HG03045 (cell line): ENCODE results near the gene MRC1.

ENCODE experiments used
- ATAC-seq: cut with Tn5 transposase; IDR thresholded peaks from one replicate; pipeline ENCODE4 v1.9.1; 2021; ENCODE audit warnings: mild to moderate bottlenecking, moderate library complexity; ENCODE audit not compliant: unreplicated experiment

Gene MRC1

GRCh38 chr10:17795083-17795482 is 14.1 kb upstream of the MRC1 start:
- ATAC-seq, result no peak

- ATAC-seq, result no peak
These were observed 13.1 kb upstream of the MRC1 start for GRCh38 chr10:17795813-17796594.

- no peak for ATAC-seq
These were observed 7.6 kb upstream of the MRC1 start for GRCh38 chr10:17801507-17801906.

GRCh38 chr10:17802350-17802749 is 6.8 kb upstream of the MRC1 start:
- ATAC-seq, result no peak

GRCh38 chr10:17802976-17803375 is 6.2 kb upstream of the MRC1 start:
- no peak for ATAC-seq

- no peak for ATAC-seq
These were observed 3.8 kb upstream of the MRC1 start for GRCh38 chr10:17805330-17805729.

- ATAC-seq, result no peak
These were observed 3.1 kb upstream of the MRC1 start for GRCh38 chr10:17805921-17806577.

GRCh38 chr10:17811146-17811865 is 2.2 kb downstream of the MRC1 start:
- ATAC-seq, result no peak

- ATAC-seq, result no peak
These were observed 5.8 kb downstream of the MRC1 start for GRCh38 chr10:17814973-17815372.

- no peak for ATAC-seq
These were observed 7.1 kb downstream of the MRC1 start for GRCh38 chr10:17816199-17816598.

- ATAC-seq, result no peak
These were observed 8.2 kb downstream of the MRC1 start for GRCh38 chr10:17817316-17817715.

- no peak for ATAC-seq
These were observed 8.6 kb downstream of the MRC1 start for GRCh38 chr10:17817790-17818189.

GRCh38 chr10:17819836-17820235 is 10.7 kb downstream of the MRC1 start:
- ATAC-seq, result no peak

- no peak for ATAC-seq
These were observed 11.8 kb downstream of the MRC1 start for GRCh38 chr10:17820943-17821342.

GRCh38 chr10:17821893-17822292 is 12.7 kb downstream of the MRC1 start:
- ATAC-seq, result no peak

GRCh38 chr10:17831341-17831740 is 22.2 kb downstream of the MRC1 start:
- ATAC-seq, result no peak

GRCh38 chr10:17831896-17832295 is 22.7 kb downstream of the MRC1 start:
- ATAC-seq, result no peak

- no peak for ATAC-seq
These were observed 24.5 kb downstream of the MRC1 start for GRCh38 chr10:17833656-17834055.

GRCh38 chr10:17835688-17836087 is 26.5 kb downstream of the MRC1 start:
- no peak for ATAC-seq

- ATAC-seq, result no peak
These were observed 27.8 kb downstream of the MRC1 start for GRCh38 chr10:17836942-17837341.

- ATAC-seq, result no peak
These were observed 29.0 kb downstream of the MRC1 start for GRCh38 chr10:17838080-17838648.

- no peak for ATAC-seq
These were observed 31.9 kb downstream of the MRC1 start for GRCh38 chr10:17841050-17841449.
